GM23248 (cell line): Measurements from ENCODE around the gene MED12.

Experiments used
- EZH2 ChIP-seq: fragments of 200-600 bp; sonication (generic); IDR thresholded peaks from 2 replicates; pipeline ENCODE4 v1.6.1; 2018; ENCODE audit warnings: antibody characterized with exemption, mild to moderate bottlenecking; ENCODE audit not compliant: insufficient read depth, poor library complexity, severe bottlenecking
- EZH2phosphoT487 ChIP-seq: fragments of 200-600 bp; sonication (generic); IDR thresholded peaks from 2 replicates; pipeline ENCODE4 v1.6.1; 2018; ENCODE audit warnings: antibody characterized with exemption, moderate library complexity, mild to moderate bottlenecking, low read depth; ENCODE audit not compliant: insufficient read depth

DNA sequence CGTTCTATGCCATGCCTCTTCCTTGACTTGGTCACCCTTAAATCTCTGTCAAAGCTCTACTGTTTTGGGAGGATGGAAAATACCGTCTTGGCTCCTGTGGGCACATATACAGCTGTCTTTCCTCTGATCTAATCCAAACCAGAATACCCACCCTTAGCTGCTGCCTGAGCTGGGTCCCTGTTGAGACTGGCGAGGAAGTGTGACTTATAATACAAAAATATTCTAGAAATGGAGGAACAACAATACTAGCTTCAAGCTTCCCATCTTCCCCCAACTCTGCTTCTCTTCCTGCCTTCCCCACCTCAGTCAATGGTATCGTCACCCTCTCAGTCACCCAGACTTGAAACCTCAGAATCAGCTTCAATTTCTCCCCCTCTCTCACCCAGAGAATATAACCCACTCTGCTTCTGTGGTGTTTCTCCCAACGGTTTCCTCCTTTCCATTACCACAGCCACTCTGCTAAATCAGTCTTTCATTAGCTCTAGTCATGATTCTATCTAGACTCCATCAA lies 6.4 kb upstream of the MED12 start:
- TF ChIP-seq EZH2 (no peak), EZH2phosphoT487 (no peak)
